ENCODE data around the gene ADAMTS17. TPM values are rescaled to one million over a fixed set of nuclear protein-coding genes. Genes with fewer than 3 reads are reported as not detected.

The ADAMTS17 gene
- total and polyA plus RNA-seq, 5 donors from 2014 or later = 0.20 to 8.2 (median 0.67) TPM; not detected in 1

DNA sequence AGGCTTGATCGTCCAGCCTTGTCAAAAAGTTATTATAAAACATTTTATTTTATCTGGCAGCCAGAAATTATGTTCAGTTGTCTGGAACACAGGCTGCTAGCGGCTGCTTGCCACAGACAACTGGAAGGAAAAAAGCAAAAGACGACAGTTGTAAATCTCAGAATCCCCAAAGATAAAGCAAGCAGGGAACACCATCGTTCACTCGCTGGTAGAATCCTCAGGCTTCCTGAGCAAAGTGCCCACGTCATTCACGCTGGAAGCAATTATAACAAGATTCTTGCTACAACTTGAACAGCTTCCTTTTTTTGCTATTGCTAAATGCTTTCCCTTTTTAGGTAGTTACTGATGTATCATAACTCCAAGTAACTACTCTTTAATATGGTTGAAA lies 33.6 kb downstream of the ADAMTS17 start:
- H3K36me3 ChIP-seq (ENCODE audit: control insufficient read depth, insufficient read depth, low read length) = no peaks in the 10 kb centered on the region
- H3K4me1 Mint-ChIP-seq = peaks cover 0 to 3% (median 0%) of the 10 kb centered on the region in 4 donors
- no peaks in the 10 kb centered on the region for H3K27me3 ChIP-seq (ENCODE audit: control insufficient read depth, insufficient read depth, low read length)
- H3K4me3 Mint-ChIP-seq = no peak overlapping the region
- H3K27ac Mint-ChIP-seq = no peak overlapping the region
- H3K9me3 ChIP-seq (ENCODE audit: control insufficient read depth in 2 of 2, low read length in 2 of 2) = no peaks in the 10 kb centered on the region
- no peaks in the 10 kb centered on the region for H3K4me1 ChIP-seq (ENCODE audit: control insufficient read depth, insufficient read depth, low read length, poor library complexity, severe bottlenecking)
- H3K27ac ChIP-seq (ENCODE audit: insufficient read depth, low read length, poor library complexity, severe bottlenecking) = no peak overlapping the region
- no peak for ATAC-seq (ENCODE audit: low read depth in 2 of 2)
- no peak overlapping the region for H3K4me3 ChIP-seq (ENCODE audit: low read depth, low read length)
- H3K36me3 Mint-ChIP-seq = peaks cover 17% of the 10 kb centered on the region
- no peaks in the 10 kb centered on the region for H3K27me3 Mint-ChIP-seq
- H3K9me3 Mint-ChIP-seq = no peaks in the 10 kb centered on the region
- no peak for DNase-seq

DNA sequence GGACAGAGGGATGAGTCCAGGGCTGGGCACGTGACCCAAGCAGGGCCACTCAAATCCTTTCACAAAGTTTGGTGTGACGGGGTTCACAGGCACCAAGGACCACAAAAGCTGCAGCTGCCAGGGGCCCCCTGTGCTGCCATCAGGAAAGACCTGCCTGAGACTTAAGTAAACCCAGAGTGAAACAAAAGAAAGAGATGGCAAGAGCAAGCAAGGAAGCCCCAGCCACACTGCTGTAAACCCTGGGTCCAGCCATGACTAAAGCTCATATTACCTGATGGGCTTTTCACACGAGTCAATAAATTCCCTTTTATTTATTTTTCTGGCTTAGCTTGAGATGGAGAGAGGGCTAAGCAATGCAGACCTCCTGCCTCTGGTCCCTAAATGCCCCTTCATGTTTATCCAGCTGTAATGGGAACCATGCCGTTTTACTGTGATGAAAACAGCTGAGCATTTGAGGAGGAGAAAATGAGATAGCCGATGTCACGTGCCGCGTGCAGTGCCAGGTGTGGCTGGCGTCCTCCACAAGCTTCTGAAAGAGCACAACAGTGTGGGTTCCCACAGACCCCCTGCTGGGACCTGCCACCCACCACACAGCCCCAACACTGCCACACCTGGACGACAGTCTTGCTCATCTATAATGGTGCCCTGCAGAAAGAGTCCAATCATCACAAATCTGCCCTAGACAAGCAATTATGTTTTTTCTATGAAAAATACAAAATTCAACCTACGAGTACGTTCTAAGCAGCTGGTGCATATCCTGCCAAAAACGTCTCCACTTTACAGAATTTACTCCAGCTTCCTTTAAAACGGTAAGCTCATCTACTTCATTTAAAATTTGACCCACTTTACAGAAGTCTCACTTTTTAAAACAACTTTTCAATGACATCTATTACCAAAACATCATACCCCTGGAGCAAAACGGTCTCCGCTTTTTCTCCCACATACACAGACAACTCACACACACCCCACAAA lies 34.2 kb downstream of the ADAMTS17 start:
- DNase-seq (no peak), ATAC-seq (ENCODE audit: low read depth in 2 of 2) (no peak)
- no peaks in the 10 kb centered on the region for H3K27me3 Mint-ChIP-seq
- H3K27ac ChIP-seq (ENCODE audit: insufficient read depth, low read length, poor library complexity, severe bottlenecking) = no peak overlapping the region
- no peaks in the 10 kb centered on the region for H3K36me3 ChIP-seq (ENCODE audit: control insufficient read depth, insufficient read depth, low read length)
- H3K4me3 ChIP-seq (ENCODE audit: low read depth, low read length) = no peak overlapping the region
- H3K9me3 ChIP-seq (ENCODE audit: control insufficient read depth in 2 of 2, low read length in 2 of 2) = no peaks in the 10 kb centered on the region
- H3K4me1 Mint-ChIP-seq = peaks cover 0 to 3% (median 0%) of the 10 kb centered on the region in 4 donors
- H3K4me1 ChIP-seq (ENCODE audit: control insufficient read depth, insufficient read depth, low read length, poor library complexity, severe bottlenecking) = no peaks in the 10 kb centered on the region
- peaks cover 17% of the 10 kb centered on the region for H3K36me3 Mint-ChIP-seq
- H3K9me3 Mint-ChIP-seq = no peaks in the 10 kb centered on the region
- H3K27me3 ChIP-seq (ENCODE audit: control insufficient read depth, insufficient read depth, low read length) = no peaks in the 10 kb centered on the region
- peak overlapping the region in 2 of 3 donors; percentile 69 to 79 for H3K27ac Mint-ChIP-seq
- H3K4me3 Mint-ChIP-seq = no peak overlapping the region

DNA sequence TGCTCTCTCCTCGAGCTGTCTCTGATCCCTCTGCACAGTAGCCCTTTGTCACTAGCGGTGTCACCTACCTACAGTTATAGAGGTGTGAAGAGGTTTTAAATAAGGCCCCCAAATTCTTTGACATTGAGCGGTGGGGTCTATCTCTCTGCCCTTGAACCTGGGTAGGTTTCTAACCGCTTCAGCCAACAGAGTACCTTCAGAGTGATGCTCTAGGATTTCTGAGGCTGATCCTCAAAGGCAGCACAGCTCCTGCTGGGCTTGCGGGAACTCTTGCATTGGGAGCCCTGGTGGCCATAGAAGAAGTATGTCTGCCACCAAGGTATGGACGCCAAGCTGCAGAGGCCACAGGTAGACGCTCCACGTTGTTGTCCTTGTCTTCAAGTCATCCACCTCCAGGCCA lies 35.7 kb downstream of the ADAMTS17 start:
- peaks cover 0 to 5% (median 1%) of the 10 kb centered on the region in 4 donors for H3K4me1 Mint-ChIP-seq
- H3K36me3 Mint-ChIP-seq = peaks cover 14% of the 10 kb centered on the region
- Histone ChIP-seq H3K27ac (ENCODE audit: insufficient read depth, low read length, poor library complexity, severe bottlenecking) (no peak overlapping the region), H3K36me3 (ENCODE audit: control insufficient read depth, insufficient read depth, low read length) (no peaks in the 10 kb centered on the region), H3K4me1 (ENCODE audit: control insufficient read depth, insufficient read depth, low read length, poor library complexity, severe bottlenecking) (no peaks in the 10 kb centered on the region), H3K27me3 (ENCODE audit: control insufficient read depth, insufficient read depth, low read length) (no peaks in the 10 kb centered on the region), H3K4me3 (ENCODE audit: low read depth, low read length) (no peak overlapping the region), H3K9me3 (ENCODE audit: control insufficient read depth in 2 of 2, low read length in 2 of 2) (peaks cover 0 to 4% of the 10 kb centered on the region in 2 experiments)
- no peak overlapping the region for H3K27ac Mint-ChIP-seq
- ATAC-seq (ENCODE audit: low read depth in 2 of 2) (no peak), DNase-seq (no peak)
- peaks cover 0 to 4% (median 0%) of the 10 kb centered on the region in 7 donors for H3K9me3 Mint-ChIP-seq
- no peak overlapping the region for H3K4me3 Mint-ChIP-seq
- no peaks in the 10 kb centered on the region for H3K27me3 Mint-ChIP-seq

DNA sequence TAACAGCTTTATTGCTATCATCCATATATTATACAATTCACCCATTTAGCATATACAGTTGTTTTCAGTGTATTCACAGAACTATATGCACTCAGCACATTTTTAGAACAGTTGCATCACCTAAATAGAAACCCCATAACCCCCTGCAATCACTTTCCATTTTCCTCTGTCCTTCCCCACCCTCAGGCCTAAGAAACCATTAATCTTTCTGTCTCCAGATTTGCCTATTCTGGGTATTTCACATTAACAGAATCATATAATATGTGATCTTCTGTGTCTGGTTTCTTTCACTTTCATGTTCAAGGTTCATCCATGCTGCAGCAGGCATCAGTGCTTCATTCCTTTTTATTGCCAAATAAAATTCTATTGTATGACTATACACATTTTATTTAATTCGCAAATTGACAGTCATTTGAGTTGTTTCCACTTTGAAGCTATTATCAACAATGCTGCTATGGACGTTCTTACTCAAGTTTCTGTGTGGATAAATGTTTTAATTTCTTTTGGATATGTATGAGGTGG lies 39.8 kb downstream of the ADAMTS17 start:
- Mint-ChIP-seq H3K9me3 (peaks cover 0 to 8% (median 5%) of the 10 kb centered on the region in 7 donors), H3K4me3 (no peak overlapping the region), H3K27me3 (no peaks in the 10 kb centered on the region), H3K36me3 (peaks cover 28% of the 10 kb centered on the region), H3K27ac (no peak overlapping the region), H3K4me1 (peaks cover 0 to 5% (median 0%) of the 10 kb centered on the region in 4 donors)
- peaks cover 7% of the 10 kb centered on the region in 2 experiments for H3K9me3 ChIP-seq (ENCODE audit: control insufficient read depth in 2 of 2, low read length in 2 of 2)
- ATAC-seq (ENCODE audit: low read depth in 2 of 2) (no peak), DNase-seq (no peak)
- no peaks in the 10 kb centered on the region for H3K27me3 ChIP-seq (ENCODE audit: control insufficient read depth, insufficient read depth, low read length)
- H3K27ac ChIP-seq (ENCODE audit: insufficient read depth, low read length, poor library complexity, severe bottlenecking) = no peak overlapping the region
- H3K4me1 ChIP-seq (ENCODE audit: control insufficient read depth, insufficient read depth, low read length, poor library complexity, severe bottlenecking) = no peaks in the 10 kb centered on the region
- no peaks in the 10 kb centered on the region for H3K36me3 ChIP-seq (ENCODE audit: control insufficient read depth, insufficient read depth, low read length)
- H3K4me3 ChIP-seq (ENCODE audit: low read depth, low read length) = no peak overlapping the region

DNA sequence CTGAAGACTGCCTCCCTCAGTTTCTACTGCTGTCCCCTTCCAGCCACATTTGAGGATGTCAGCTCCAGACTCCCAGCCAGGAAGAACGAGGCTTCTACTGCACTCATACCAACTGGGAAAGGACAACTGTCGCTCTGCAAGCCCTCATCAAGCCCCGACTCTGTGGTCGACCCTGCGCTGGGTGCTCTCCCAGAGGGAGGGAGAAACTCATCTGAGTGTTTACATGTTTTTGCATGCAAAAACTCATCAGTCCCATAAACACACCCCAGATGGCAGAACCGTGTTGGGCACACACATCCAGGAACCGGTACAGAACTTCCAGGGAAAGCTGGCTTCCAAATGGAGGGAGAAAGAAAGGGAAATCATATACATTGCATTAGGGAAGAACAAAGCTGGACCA lies 43.5 kb downstream of the ADAMTS17 start:
- ATAC-seq (ENCODE audit: low read depth in 2 of 2) (no peak), DNase-seq (no peak)
- Mint-ChIP-seq H3K4me1 (peaks cover 0 to 5% (median under 1%) of the 10 kb centered on the region in 4 donors), H3K27me3 (no peaks in the 10 kb centered on the region), H3K9me3 (peaks cover 0 to 10% (median 6%) of the 10 kb centered on the region in 7 donors), H3K36me3 (peaks cover 26% of the 10 kb centered on the region), H3K4me3 (no peak overlapping the region), H3K27ac (no peak overlapping the region)
- Histone ChIP-seq H3K36me3 (ENCODE audit: control insufficient read depth, insufficient read depth, low read length) (no peaks in the 10 kb centered on the region), H3K27ac (ENCODE audit: insufficient read depth, low read length, poor library complexity, severe bottlenecking) (no peak overlapping the region), H3K4me1 (ENCODE audit: control insufficient read depth, insufficient read depth, low read length, poor library complexity, severe bottlenecking) (no peaks in the 10 kb centered on the region), H3K27me3 (ENCODE audit: control insufficient read depth, insufficient read depth, low read length) (no peaks in the 10 kb centered on the region), H3K4me3 (ENCODE audit: low read depth, low read length) (no peak overlapping the region), H3K9me3 (ENCODE audit: control insufficient read depth in 2 of 2, low read length in 2 of 2) (peaks cover 7% of the 10 kb centered on the region in 2 experiments)

DNA sequence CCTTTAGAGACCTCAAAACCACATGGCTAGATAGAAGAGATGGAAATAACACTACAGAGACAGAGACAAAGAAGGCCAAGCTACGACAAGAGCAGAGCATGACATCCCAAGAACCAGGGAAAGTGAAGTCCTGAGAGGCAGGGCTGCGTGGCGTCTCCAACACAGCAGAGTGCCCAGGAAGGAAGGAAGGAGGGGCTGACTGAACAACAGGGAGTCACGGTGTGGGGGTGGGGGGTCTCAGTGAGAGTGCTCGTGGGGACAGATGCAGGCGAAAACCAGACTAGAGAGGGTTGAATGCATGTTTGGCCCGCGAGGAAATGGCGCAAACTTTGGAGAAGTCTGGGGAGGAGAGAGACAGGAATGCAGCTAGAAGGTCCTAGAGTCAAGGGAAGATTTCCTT lies 44.0 kb downstream of the ADAMTS17 start:
- no peak overlapping the region for H3K4me3 Mint-ChIP-seq
- H3K27ac Mint-ChIP-seq = no peak overlapping the region

DNA sequence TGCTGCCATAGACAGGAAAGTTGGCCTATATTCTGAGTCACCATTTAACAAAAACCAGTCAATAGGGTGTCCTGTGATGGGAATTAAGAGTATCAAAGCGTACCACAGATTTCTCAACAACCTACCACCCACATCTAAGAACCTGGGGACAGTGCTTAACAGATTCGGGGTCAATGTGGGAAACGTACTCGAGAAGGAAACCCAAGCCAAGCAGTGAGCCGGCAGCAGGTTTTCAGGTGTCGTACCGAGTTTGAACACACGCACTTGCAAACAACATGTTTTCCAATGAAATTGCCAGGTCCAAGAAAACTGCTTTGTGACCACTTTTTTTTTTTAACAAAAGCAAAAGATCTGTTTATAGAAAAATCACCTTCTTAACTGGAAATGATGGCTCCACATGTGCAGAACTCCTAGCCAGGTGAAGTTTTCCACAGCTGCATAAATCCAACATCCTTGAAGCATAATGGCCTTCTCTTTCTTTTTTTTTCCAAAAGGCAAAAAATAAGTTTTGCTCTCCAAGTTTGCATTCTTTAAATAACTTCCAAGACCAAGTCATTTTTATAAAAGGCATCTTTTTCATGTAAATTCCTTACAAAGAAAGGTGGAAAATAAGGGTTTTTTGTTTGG lies 45.7 kb downstream of the ADAMTS17 start:
- Mint-ChIP-seq H3K27ac (no peak overlapping the region), H3K4me1 (peaks cover 0 to 5% (median 4%) of the 10 kb centered on the region in 4 donors), H3K9me3 (peaks cover 0 to 8% (median 5%) of the 10 kb centered on the region in 7 donors), H3K27me3 (no peaks in the 10 kb centered on the region), H3K4me3 (no peak overlapping the region), H3K36me3 (peaks cover 21% of the 10 kb centered on the region)
- Histone ChIP-seq H3K4me1 (ENCODE audit: control insufficient read depth, insufficient read depth, low read length, poor library complexity, severe bottlenecking) (no peaks in the 10 kb centered on the region), H3K4me3 (ENCODE audit: low read depth, low read length) (no peak overlapping the region), H3K36me3 (ENCODE audit: control insufficient read depth, insufficient read depth, low read length) (no peaks in the 10 kb centered on the region), H3K27me3 (ENCODE audit: control insufficient read depth, insufficient read depth, low read length) (no peaks in the 10 kb centered on the region), H3K27ac (ENCODE audit: insufficient read depth, low read length, poor library complexity, severe bottlenecking) (no peak overlapping the region), H3K9me3 (ENCODE audit: control insufficient read depth in 2 of 2, low read length in 2 of 2) (peaks cover 3 to 7% of the 10 kb centered on the region in 2 experiments)
- ATAC-seq (ENCODE audit: low read depth in 2 of 2) = no peak
- DNase-seq = no peak

More for the DNA sequence above, 44.0 kb downstream of the ADAMTS17 start:
- Histone ChIP-seq H3K4me1 (ENCODE audit: control insufficient read depth, insufficient read depth, low read length, poor library complexity, severe bottlenecking) (no peaks in the 10 kb centered on the region), H3K9me3 (ENCODE audit: control insufficient read depth in 2 of 2, low read length in 2 of 2) (peaks cover 7% of the 10 kb centered on the region in 2 experiments), H3K27me3 (ENCODE audit: control insufficient read depth, insufficient read depth, low read length) (no peaks in the 10 kb centered on the region), H3K36me3 (ENCODE audit: control insufficient read depth, insufficient read depth, low read length) (no peaks in the 10 kb centered on the region), H3K27ac (ENCODE audit: insufficient read depth, low read length, poor library complexity, severe bottlenecking) (no peak overlapping the region), H3K4me3 (ENCODE audit: low read depth, low read length) (no peak overlapping the region)
- Mint-ChIP-seq H3K36me3 (peaks cover 26% of the 10 kb centered on the region), H3K4me1 (peaks cover 0 to 5% (median under 1%) of the 10 kb centered on the region in 4 donors), H3K9me3 (peaks cover 0 to 10% (median 6%) of the 10 kb centered on the region in 7 donors), H3K27me3 (no peaks in the 10 kb centered on the region)
- DNase-seq (no peak), ATAC-seq (ENCODE audit: low read depth in 2 of 2) (no peak)

Measured in CD4-positive, CD25-positive, alpha-beta regulatory T cell (primary cell).